NCI-H2081 (cell line): ENCODE measurements around the gene KLF1.
"Not testable (repeated sequence)": the region's sequence is repeated elsewhere in the genome, so short reads cannot be mapped to it uniquely, and the experiment has no call there.

ENCODE experiments used
- DNase-seq, 2 experiments: peaks; one replicate each; lab custom pipeline; 2025; lab: John Stamatoyannopoulos, UW

Gene KLF1

DNA sequence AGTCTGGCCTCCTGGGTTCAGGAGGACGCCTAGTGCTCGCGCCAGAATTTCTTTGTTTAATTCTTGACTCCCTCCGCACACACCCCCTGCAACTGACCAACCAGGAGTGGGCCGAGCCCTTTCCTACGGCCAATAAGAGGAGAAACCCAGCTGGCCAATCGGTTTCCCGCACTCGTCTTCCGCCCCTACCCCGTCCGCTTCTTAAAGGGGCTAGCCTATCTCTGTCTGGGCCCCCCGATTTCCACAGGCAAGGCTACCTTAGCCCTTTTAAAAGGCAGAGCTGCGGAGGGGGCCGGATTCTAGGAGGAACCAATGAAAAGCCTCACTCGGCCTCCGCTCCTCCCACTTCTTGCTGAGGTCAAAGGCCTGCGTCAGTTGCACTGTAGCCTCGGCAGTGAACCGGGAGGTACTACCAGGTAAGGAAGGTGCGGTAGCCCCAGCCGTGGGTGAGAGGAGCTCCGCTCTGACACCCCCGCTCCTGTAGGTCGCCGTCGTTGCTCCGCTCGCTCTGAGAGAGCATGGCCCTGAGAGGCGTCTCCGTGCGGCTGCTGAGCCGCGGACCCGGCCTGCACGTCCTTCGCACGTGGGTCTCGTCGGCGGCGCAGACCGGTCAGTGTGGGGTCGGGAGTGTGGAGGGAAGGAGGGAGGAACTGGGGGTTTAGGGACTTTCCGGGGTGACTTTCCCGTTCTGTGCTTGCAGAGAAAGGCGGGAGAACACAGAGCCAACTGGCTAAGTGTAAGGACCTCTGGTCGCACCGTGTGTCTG is 4.0 kb upstream of the KLF1 start, which contains the start of gene GCDH:
GCDH (plus strand) TSS at position 374 of the 766 bp plus-strand sequence; CDS start at position 519, 145 bp downstream.
- DNase-seq: peak; percentile 99

DNA sequence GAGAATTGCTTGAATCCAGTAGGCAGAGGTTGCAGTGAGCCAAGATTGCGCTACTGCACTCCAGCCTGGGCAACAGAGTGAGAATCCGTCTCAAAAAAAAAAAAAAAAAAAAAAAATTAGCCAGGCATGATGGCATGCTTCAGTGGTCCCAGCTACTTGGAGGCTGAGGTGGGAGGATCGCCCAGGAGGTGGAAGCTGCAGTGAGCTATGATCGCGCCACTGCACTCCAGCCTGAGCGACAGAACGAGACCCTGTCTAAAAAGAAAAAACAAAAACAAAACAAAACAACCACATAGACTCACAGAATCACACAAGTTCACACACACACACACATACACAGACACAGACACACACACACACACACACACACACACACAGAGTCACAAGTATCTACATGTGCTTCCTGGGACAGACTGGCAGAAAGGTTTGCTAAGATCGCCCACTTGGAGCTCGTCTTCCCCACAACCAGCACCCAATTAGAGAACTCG is 3.3 kb upstream of the KLF1 start:
- DNase-seq: not testable (repeated sequence)

DNA sequence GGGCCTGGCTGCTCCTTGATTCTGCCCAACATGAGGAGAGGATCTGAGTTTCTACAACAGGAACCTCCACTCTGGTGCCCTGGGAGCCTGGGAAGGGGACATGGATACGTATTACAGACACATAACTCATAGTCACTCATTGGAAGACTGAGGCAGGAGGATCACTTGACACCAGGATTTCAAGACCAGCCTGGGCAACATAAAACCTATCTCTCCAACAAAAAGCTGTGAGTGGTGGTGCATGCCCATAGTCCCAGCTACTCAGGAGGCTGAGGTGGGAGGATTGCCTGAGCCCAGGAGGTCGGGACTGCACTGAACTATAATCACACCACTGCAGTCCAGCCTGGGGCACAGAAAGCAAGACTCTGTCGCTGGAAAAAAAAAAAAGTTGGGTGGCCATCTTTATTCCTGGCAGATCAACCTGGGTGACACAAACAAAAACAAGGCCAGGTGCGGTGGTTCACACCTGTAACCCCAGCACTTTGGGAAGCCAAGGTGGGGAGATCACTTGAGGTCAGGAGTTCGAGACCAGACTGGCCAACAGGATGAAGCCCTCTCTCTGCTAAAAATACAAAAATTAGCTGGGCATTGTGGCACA is 1.1 kb upstream of the KLF1 start:
- DNase-seq: no peak

DNA sequence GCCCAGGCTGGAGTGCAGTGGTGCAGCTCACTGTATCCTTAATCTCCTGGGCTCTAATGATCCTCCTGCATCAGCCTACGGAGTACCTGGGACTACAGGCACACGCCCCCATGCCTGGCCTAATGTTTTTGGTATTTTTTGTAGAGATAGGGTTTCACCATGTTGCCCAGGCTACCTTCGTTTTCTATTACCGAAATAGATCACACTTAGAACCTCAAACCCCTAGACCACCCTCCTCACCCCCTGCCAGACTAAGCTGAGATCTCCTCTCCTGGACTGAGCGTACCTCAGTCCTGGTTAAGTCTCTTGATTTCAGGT is 391 bp downstream of the KLF1 start:
- no peak for DNase-seq

DNA sequence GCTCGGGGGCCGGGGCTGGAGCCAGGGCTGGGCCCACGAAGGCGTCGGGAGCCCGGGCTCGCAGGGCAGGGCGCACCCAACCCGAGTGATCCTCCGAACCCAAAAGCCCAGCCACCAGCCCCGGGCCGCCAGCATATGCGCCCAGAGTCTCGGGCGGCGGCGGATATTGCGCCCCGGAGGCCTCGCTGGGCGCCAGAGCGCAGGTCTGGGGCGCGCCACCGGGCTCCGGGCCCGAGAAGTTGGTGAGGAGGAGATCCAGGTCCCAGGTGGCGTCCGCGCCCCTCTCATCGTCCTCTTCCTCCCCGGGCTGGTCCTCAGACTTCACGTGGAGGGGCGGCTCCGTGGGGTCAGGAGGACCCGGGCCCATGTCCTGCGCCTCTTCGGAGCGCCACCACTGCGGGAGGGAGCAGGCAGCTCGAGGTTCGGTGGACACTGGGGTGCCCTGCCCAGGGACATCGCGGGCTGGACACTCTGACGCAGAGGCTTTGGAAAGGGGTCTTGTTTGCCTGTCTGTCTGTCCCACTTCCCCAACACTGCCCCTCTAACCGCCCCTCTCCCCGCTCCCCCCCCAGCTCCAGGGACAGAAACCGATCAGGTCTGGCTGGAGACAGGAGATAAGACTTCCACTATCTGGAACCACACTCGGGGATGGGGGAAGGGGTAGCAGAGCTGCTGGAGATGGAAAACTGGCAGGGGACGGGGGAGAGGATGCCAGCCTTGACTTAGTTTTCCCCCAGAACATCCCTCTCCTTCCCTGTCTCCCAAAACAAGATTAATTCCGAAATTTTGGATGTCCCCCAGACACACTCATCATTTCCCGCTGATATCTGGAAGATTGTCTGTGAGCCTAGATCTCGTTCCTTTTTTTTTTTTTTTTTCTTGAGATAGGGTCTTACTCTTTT is 1.0 kb downstream of the KLF1 start:
- DNase-seq: no peak

DNA sequence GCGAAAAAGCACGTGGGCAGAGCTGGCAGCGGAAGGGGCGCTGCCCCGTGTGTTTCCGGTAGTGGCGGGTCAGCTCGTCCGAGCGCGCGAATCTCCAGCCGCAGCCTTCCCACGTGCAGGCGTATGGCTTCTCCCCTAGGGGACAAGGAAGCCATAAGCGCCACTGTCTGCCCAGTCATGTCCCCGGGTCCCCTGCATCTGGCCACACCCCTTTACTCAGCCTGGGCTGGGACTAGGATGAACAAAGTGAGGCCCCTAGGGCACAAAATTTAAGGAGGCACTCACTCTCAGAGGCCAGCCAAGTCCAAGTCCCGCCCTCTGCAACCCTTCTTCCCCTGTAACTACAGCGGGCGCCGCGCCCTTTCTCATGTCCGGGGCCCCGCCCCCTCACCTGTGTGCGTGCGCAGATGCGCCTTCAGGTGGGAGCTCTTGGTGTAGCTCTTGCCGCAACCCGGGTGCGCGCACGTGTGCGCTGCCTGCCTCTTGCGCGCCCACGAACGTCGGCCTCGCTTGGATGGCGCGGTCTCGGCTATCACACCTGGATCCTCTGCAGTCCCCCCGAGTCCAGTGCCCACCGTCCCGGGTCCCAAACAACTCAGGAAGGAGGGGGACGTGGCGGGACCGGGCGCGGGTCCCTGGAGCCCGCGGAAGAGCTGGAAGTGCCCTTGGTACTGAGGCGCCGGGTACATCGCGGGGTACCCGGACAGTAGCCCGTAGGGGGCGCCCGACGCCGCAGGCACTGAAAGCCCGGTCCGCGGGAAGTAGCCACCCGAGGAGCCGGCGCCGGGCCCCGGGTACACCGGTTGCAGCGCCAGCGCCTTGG is 1.9 kb downstream of the KLF1 start:
- peak; percentile 90 to 95 for DNase-seq

DNA sequence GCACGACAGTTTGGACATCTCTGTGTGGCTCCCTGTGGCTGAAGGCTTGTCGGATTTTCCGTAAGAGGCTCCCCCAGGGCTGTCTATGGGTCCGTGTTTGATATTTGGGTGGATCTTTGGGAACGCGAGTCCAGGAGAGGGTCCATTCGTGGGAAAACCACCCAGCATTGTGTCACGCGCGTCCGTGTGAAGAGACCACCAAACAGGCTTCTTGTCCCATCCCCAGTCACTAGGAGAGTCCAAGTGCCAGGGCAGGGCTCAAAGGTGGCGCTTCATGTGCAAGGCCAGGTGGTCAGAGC is 2.4 kb downstream of the KLF1 start:
- no peak for DNase-seq

DNA sequence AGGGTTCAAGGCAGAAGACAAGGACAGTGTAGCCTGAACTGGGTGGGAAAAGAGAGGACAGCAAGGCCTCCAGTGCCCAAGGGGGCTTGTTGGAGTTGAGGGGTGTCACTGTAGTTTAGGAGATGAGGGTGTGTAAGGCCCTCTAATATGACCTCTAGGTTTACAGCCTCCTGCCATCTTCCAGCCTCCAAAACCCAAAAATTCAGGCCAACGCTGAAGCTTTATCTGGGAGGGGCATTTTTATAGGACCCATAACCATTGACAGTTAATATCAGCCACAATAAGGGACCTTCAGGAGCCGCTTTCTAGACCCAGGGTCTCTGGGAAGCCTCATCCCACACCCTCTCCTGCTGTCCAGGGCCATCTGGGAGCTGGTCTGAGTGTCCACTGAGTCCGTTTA is 2.8 kb downstream of the KLF1 start:
- no peak for DNase-seq

DNA sequence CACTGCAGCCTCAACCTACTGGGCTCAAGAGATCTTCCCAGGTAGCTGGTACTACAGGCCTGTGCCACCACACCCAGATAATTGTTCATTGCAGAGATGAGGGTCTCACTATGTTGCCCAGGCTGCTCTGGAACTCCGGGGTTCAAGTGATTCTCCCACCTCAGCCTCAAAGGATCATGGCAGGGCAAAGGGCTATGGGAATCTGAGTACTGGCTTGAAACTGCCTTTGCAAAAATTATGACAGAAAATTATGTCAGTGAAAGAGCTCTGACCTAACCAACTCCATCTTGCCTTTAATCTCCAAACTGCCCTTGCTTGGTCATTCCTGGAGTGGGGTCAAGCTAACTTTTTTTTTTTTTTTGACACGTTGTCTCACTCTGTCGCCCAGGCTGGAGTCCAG is 4.4 kb downstream of the KLF1 start:
- DNase-seq: no peak

DNA sequence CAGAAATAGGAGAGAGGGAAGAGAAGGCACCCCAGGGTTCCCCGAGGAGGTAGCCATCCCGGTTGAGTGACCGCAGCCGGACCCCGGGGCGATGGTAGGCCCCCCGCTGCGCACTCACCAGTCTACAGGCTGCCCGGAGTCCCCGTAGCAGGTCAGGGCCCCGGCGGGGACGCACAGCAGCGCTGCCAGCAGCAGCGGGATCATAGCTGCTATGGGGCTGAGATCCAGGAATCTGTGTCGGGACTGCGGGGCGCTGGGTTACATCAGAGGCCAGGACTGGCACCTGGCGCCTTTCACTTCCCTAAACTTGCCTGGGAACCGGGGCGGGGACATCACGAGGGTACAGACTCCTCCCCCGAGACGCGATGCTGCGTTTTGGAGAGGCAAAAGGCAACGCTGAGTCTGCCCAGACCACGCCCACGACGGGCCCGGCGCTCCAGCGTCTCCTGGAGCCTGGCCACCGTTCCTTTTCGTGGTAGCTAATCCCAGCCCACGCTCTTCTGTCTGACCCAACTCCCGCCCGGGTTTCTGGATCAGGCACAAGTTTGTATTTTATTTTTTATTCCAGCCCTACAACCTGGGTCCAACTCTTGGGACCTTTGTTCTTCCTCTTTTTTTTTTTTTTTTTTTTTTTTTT is 5.7 kb downstream of the KLF1 start, which contains the start of gene DNASE2:
DNASE2 (minus strand) TSS at position 278 of the 637 bp plus-strand sequence; CDS start at position 204, 74 bp downstream.
- peak; percentile 96 for DNase-seq

DNA sequence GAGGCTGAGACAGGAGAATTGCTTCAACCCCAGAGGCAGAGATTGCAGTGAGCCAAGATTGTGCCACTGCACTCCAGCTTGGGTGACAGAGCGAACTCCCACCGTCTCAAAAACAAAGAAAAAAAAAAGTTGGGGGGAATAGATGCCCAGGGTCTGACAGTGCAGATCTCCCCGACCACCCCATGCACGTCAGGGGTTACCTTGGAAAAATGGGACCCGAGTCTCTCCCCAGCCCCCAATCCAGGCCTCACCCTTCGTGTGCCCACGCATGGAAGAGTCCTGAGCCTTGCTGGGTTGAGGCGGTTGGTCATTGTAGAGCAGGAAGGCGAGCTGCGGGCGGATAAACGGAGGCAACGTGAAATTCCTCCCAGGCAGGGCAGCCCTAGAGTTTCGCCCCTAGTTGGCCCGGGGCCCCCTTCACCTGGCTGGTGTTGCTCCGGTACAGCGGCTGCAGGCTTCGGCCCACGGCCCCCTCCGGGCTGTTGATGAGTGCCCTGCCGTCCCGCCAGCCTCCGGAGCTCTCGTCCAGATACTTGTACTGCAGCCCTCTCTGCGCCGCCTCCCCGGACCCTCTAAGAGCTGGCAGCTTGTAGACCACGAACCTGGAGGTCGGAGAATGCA is 6.3 kb downstream of the KLF1 start:
- DNase-seq: no peak

DNA sequence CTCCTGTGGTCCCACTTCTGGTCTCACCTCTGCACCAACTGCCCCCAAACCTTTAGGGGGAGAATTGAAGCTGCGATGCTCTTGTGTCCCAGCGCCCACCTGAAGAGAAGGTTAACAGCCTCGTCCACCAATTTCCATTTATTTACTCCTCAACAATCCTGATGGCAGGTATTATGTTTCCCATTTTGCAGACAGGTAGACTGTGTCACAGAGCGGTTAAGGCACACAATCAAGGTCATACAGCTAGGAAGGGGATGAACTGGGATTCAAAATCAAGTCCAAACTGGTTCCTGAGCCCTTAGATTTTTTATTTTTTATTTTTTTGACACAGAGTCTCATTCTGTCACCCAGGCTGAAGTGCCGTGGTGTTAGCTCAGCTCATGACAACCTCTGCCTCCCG is 11.9 kb downstream of the KLF1 start:
- no peak for DNase-seq

DNA sequence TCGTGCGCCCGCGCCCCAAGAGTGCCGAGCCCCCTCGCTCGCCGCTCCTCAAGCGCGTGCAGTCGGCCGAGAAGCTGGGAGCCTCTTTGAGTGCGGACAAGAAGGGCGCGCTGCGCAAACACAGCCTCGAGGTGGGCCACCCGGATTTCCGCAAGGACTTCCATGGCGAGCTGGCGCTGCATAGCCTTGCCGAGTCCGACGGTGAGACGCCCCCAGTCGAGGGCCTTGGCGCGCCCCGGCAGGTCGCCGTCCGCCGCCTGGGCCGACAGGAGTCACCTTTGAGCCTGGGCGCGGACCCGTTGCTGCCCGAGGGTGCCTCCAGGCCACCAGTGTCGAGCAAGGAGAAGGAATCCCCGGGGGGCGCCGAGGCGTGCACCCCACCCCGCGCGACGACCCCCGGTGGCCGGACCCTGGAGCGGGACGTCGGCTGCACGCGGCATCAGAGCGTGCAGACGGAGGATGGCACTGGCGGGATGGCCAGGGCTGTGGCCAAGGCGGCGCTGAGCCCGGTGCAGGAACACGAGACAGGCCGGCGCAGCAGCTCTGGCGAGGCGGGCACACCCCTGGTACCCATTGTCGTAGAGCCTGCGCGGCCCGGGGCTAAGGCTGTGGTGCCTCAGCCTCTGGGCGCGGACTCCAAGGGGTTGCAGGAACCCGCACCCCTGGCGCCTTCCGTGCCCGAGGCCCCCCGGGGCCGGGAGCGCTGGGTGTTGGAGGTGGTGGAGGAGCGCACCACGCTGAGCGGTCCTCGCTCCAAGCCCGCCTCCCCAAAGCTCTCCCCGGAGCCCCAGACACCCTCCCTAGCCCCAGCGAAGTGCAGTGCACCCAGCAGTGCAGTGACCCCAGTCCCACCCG is 12.9 kb downstream of the KLF1 start:
- DNase-seq: no peak

DNA sequence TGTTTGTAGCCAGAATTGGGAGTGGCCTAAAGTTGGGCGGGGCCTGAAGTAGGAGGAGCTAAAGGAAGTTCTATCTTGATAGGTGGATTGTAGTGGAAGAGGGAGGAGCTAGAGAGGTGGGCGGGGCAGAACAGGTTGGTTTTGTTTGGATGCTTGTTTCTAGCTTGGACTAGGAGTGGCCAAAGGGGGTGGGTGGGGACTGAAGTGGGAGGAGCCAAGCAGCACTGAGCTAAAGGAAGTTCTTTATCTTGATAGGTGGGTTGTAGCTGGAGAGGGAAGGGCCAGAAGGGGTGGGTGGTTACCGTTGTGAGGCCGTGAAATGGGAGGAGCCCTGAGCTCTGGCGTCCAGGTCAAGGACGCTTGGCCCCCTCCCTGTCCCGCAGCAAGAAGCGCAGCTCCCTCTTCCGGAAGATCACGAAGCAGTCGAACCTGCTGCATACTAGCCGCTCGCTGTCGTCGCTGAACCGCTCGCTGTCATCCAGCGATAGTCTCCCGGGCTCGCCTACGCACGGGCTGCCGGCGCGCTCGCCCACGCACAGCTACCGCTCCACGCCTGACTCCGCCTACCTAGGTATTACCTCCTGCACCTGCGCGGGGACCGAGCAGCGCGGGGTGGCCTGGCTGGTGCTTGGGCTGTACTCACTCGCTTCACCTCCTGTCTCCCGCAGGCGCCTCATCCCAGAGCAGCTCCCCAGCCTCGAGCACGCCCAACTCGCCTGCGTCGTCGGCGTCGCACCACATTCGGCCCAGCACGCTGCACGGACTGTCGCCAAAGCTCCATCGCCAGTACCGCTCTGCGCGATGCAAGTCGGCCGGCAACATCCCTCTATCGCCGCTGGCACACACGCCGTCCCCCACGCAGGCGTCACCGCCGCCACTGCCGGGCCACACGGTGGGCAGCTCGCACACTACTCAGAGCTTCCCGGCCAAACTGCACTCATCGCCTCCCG is 13.8 kb downstream of the KLF1 start:
- no peak for DNase-seq

DNA sequence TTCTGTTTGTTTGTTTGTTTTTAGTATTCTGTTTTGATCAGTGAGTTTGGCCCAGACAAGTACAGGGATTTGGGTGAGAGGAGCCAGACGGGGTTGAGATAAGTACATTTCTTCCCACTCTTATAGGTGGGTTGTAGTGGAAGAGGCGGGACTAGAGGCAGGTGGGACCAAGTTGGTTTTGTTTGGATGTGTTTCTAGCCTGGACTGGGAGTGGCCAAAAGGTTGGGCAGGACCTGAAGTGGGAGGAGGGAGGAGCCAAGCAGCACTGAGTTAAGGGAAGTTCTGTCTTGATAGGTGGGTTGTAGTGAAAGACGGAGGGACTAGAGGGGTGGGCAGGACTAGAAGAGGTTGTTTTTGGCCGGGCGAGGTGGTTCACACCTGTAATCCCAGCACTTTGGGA is 14.7 kb downstream of the KLF1 start:
- DNase-seq: no peak

DNA sequence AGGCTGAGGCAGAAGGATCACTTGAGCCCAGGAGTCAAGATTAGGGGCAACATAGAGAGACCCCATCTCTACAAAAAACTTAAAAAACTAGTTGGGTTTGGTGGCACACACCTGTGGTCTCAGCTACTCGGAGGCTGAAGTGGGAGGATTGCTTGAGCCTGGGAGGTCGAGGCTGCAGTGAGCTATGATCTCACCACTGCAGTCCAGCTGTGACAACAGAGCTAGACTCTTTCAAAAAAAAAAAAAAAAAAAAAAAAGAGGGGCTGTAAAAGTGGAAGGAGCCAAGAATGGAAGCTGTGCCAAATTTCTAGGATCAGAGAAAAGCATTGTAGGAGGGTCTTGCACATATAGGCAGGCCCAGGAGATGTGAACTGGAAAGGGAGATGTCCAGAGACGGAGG is 15.3 kb downstream of the KLF1 start:
- no peak for DNase-seq

DNA sequence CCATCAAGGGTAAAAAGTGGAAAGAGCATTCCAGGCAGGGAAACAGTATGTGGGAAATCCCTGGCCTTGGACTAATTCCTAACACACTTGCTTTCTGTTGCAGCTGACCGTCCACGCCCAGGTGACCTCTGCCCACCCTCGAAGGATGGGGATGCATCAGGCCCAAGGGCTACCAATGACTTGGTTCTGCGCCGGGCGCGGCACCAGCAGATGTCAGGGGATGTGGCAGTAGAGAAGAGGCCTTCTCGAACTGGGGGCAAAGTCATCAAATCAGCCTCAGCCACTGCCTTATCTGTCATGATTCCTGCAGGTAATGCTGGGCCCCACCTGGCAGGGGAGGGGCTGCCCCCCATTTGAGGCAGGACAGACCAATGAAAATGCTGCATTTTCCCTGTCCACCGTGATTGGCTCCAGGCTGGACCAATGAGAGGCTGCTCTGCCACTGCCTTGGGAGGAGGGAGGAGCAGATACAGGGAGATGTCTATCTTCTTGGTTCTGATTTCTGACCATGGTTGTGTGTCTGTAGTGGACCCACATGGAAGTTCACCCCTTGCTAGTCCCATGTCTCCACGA is 18.4 kb downstream of the KLF1 start:
- DNase-seq: peak in 1 of 2 experiments; percentile 13
